Kidney (tissue), 14 donors: ENCODE measurements around the gene IQSEC2. TPM values are rescaled to one million over a fixed set of nuclear protein-coding genes. Genes with fewer than 3 reads are reported as not detected.

ENCODE experiments used
- DNase-seq, 5 donors: peaks; one replicate each; pipeline ENCODE4 v3.0.0-alpha.2; 2013 to 2020
- FAIRE-seq: peaks from 2 replicates; lab custom pipeline; 2012; peaks lifted over from hg19 to GRCh38; lab: Jason Lieb, UNC
- H3K27ac ChIP-seq, 2 donors: one replicate each; pipeline ENCODE4 v1.7.0; 2013; ENCODE audit warnings: low read depth in 2 of 2, low read length in 2 of 2, inconsistent platforms in 1 of 2
- H3K27me3 ChIP-seq: one replicate; pipeline ENCODE4 v1.7.1; 2013; ENCODE audit warnings: low read length, inconsistent platforms; ENCODE audit not compliant: control insufficient read depth, insufficient read depth
- H3K36me3 ChIP-seq, 3 donors: one replicate each; pipeline versions ENCODE4 v1.7.0 to v1.7.1; 2013; ENCODE audit warnings: low read length in 3 of 3, control low read depth in 1 of 3, inconsistent platforms in 1 of 3; ENCODE audit not compliant: insufficient read depth in 3 of 3, control insufficient read depth in 2 of 3
- H3K4me1 ChIP-seq, 3 donors: one replicate each; pipeline versions ENCODE4 v1.7.0 to v1.7.1; 2013; ENCODE audit warnings: low read length in 3 of 3, inconsistent platforms in 1 of 3, low read depth in 1 of 3; ENCODE audit not compliant: control insufficient read depth in 2 of 3, insufficient read depth in 2 of 3
- H3K4me3 ChIP-seq, 3 donors: one replicate each; pipeline versions ENCODE4 v1.7.0 to v1.8.1; 2013; ENCODE audit warnings: low read length in 3 of 3, control low read depth in 1 of 3, inconsistent platforms in 1 of 3
- H3K9ac ChIP-seq, 3 donors: one replicate each; pipeline versions ENCODE4 v1.7.0 to v1.7.1; 2013; ENCODE audit warnings: low read length in 3 of 3, control low read depth in 1 of 3, inconsistent platforms in 1 of 3
- H3K9me3 ChIP-seq, 3 donors: one replicate each; pipeline versions ENCODE4 v1.7.0 to v1.7.1; 2013; ENCODE audit warnings: low read length in 3 of 3, control low read depth in 1 of 3, inconsistent platforms in 1 of 3; ENCODE audit not compliant: control insufficient read depth in 2 of 3, insufficient read depth in 1 of 3
- CTCF ChIP-seq: IDR thresholded peaks from 3 replicates; pipeline ENCODE4 v1.5.1; 2012; ENCODE audit warnings: mild to moderate bottlenecking, moderate library complexity, borderline replicate concordance; ENCODE audit not compliant: insufficient read depth; ENCODE audit errors: extremely low read depth
- intact Hi-C: fragments of 100-400 bp; cut with DNase I; formaldehyde crosslinking; loops from one replicate; pipeline ENCODE4 v1.11.1; 2022
- polyA plus RNA-seq: library from polyadenylated mRNA; stranded (reverse); fragments of 350-450 nt; fragmentation: Illumina TruSeq; extraction: RNeasy Lipid Tissue Mini Kit (QIAGEN cat#74804); gene quantifications from one replicate; pipeline ENCODE4 v1.2.3, GENCODE V29; 2014; ENCODE audit warnings: low read depth, low replicate concordance; ENCODE audit not compliant: insufficient read depth
- total RNA-seq: library from RNA; stranded (reverse); fragmentation: NEBNext Ultra II Directional; extraction: Animal tissue kit (Norgen Biotek cat#: 25700); gene quantifications from one replicate; pipeline ENCODE4 v1.2.1, GENCODE V29; 2021
- donor health status: control.
- donor health status: control.
- donor health status: control.
- donor health status: control.
- donor health status: control.
- donor health status: DM: yes; HTN: yes; CAD: no.
- donor health status: Normal renal cell carcinoma (clear cell type).

The IQSEC2 gene
- total and polyA plus RNA-seq, 2 donors from 2014 or later: 20.9 to 56.2 TPM

- Histone ChIP-seq H3K36me3 (no peaks in the 10 kb centered on the region), H3K4me3 (no peak overlapping the region), H3K9me3 (no peaks in the 10 kb centered on the region), H3K27me3 (peaks cover 3% of the 10 kb centered on the region), H3K9ac (no peak overlapping the region), H3K4me1 (no peaks in the 10 kb centered on the region), H3K27ac (no peak overlapping the region)
- FAIRE-seq: no peak
- no peak for DNase-seq
- intact Hi-C loops: no loop called here
- no peak for TF ChIP-seq CTCF
Measured at GRCh38 chrX:53253293-53254020, 27.9 kb downstream of the IQSEC2 start.

- no peak for TF ChIP-seq CTCF
- no peak for DNase-seq
- peaks cover 6% of the 10 kb centered on the region for H3K27me3 ChIP-seq
Measured at GRCh38 chrX:53251307-53251706, 30.1 kb downstream of the IQSEC2 start.

GRCh38 chrX:53250556-53250955 lies 30.8 kb downstream of the IQSEC2 start:
- TF ChIP-seq CTCF: no peak
- FAIRE-seq (no peak), DNase-seq (no peak)
- Histone ChIP-seq H3K4me3 (no peak overlapping the region), H3K4me1 (no peaks in the 10 kb centered on the region), H3K9me3 (no peaks in the 10 kb centered on the region), H3K27me3 (peaks cover 6% of the 10 kb centered on the region), H3K27ac (no peak overlapping the region), H3K36me3 (peaks cover 0 to 6% (median 0%) of the 10 kb centered on the region in 3 donors), H3K9ac (no peak overlapping the region)
- intact Hi-C loops: no loop called here

More at GRCh38 chrX:53251307-53251706, 30.1 kb downstream of the IQSEC2 start:
- H3K27ac ChIP-seq: no peak overlapping the region
- peaks cover 0 to 6% (median 0%) of the 10 kb centered on the region in 3 donors for H3K36me3 ChIP-seq
- H3K9ac ChIP-seq: no peak overlapping the region
- no peak overlapping the region for H3K4me3 ChIP-seq
- H3K9me3 ChIP-seq: no peaks in the 10 kb centered on the region
- no peak for FAIRE-seq
- H3K4me1 ChIP-seq: no peaks in the 10 kb centered on the region
- intact Hi-C loops: no loop called here
